H54 (cell line): ENCODE results near the gene PKIG.

ENCODE experiments used
- DNase-seq: peaks from one replicate; pipeline ENCODE4 v3.0.0; 2011; ENCODE audit warnings: low spot score, mixed read lengths; ENCODE audit not compliant: insufficient read length
- FAIRE-seq: peaks from 3 replicates; lab custom pipeline; 2011; peaks lifted over from hg19 to GRCh38; lab: Jason Lieb, UNC
- POLR2A ChIP-seq: IDR thresholded peaks from 2 replicates; pipeline ENCODE4 v1.6.1; 2011; ENCODE audit warnings: low read depth, mild to moderate bottlenecking, low read length

The PKIG gene

GRCh38 chr20:44624152-44624551 is 41.8 kb downstream of the PKIG start:
- TF ChIP-seq POLR2A: no peak
- DNase-seq: no peak
- no peak for FAIRE-seq

GRCh38 chr20:44624743-44625271 is 42.4 kb downstream of the PKIG start:
- no peak for FAIRE-seq
- no peak for DNase-seq
- no peak for TF ChIP-seq POLR2A

- no peak for DNase-seq
- TF ChIP-seq POLR2A: no peak
- no peak for FAIRE-seq
These were observed 43.0 kb downstream of the PKIG start for GRCh38 chr20:44625361-44625760.

- DNase-seq: no peak
- TF ChIP-seq POLR2A: no peak
- no peak for FAIRE-seq
These were observed 43.9 kb downstream of the PKIG start for GRCh38 chr20:44626278-44626677.

- no peak for DNase-seq
- FAIRE-seq: no peak
- no peak for TF ChIP-seq POLR2A
These were observed 45.1 kb downstream of the PKIG start for GRCh38 chr20:44627364-44628010.

- TF ChIP-seq POLR2A: no peak
- DNase-seq: no peak
- no peak for FAIRE-seq
These were observed 46.6 kb downstream of the PKIG start for GRCh38 chr20:44629017-44629385.

GRCh38 chr20:44629542-44629941 is 47.2 kb downstream of the PKIG start:
- no peak for FAIRE-seq
- no peak for TF ChIP-seq POLR2A

GRCh38 chr20:44630297-44630696 is 47.9 kb downstream of the PKIG start:
- no peak for TF ChIP-seq POLR2A
- DNase-seq (no peak), FAIRE-seq (no peak)

More at GRCh38 chr20:44629542-44629941, 47.2 kb downstream of the PKIG start:
- no peak for DNase-seq

- DNase-seq: no peak
- no peak for TF ChIP-seq POLR2A
- no peak for FAIRE-seq
These were observed 49.8 kb downstream of the PKIG start for GRCh38 chr20:44632103-44632752.

- FAIRE-seq: no peak
- no peak for DNase-seq
- no peak for TF ChIP-seq POLR2A
These were observed 50.9 kb downstream of the PKIG start for GRCh38 chr20:44633187-44633810.

GRCh38 chr20:44633872-44634600 is 51.7 kb downstream of the PKIG start:
- FAIRE-seq: no peak
- DNase-seq: no peak
- TF ChIP-seq POLR2A: no peak

- no peak for DNase-seq
- TF ChIP-seq POLR2A: no peak
- no peak for FAIRE-seq
These were observed 53.5 kb downstream of the PKIG start for GRCh38 chr20:44635877-44636276.

- TF ChIP-seq POLR2A: no peak
- no peak for DNase-seq
- no peak for FAIRE-seq
These were observed 54.7 kb downstream of the PKIG start for GRCh38 chr20:44637042-44637441.
